A549 (cell line): ENCODE results near the gene MRTFB. TPM values are rescaled to one million over a fixed set of nuclear protein-coding genes. Genes with fewer than 3 reads are reported as not detected.

Source experiments
- ATAC-seq, 2 experiments: fragments of 200-7000 bp in 1 of 2; fragments of >200 bp in 1 of 2; cut with Nextera tagmentation in 1 of 2; cut with Tn5 transposase in 1 of 2; 3 replicates each; pipeline versions ENCODE4 v1.8.0 to v1.9.1; 2018 to 2020; ENCODE audit warnings: mild to moderate bottlenecking in 1 of 2, moderate library complexity in 1 of 2
- CTCF ChIA-PET: fragments of 300-600 bp; sonication (Branson Sonifier 250); formaldehyde crosslinking; extraction: SDS; loops from one replicate; lab custom pipeline; 2021; ENCODE audit warnings: antibody characterized with exemption, inconsistent platforms; lab: Yijun Ruan, JAX
- POLR2A ChIA-PET: fragments of 350-600 bp; formaldehyde crosslinking; extraction: SDS; loops from one replicate; lab custom pipeline; 2021; ENCODE audit warnings: antibody characterized with exemption, inconsistent platforms; lab: Yijun Ruan, JAX
- DNase-seq, 2 experiments: peaks; one replicate each; pipeline versions ENCODE4 v3.0.0 to v3.0.0-alpha.2; 2011 to 2016; ENCODE audit warnings: low read depth in 1 of 2, low spot score in 1 of 2
- FAIRE-seq: peaks from 2 replicates; lab custom pipeline; 2011; peaks lifted over from hg19 to GRCh38; lab: Jason Lieb, UNC
- H3K27ac ChIP-seq, 2 experiments: fragments of >200 bp; sonication (Bioruptor Twin); formaldehyde crosslinking; 3 replicates each; pipeline ENCODE4 v1.5.1; 2016 to 2017
- H3K4me1 ChIP-seq: fragments of >200 bp; sonication (Bioruptor Twin); formaldehyde crosslinking; 3 replicates; pipeline ENCODE4 v1.6.1; 2016
- H3K4me2 ChIP-seq: fragments of >200 bp; sonication (Bioruptor Twin); formaldehyde crosslinking; 3 replicates; pipeline ENCODE4 v1.6.1; 2016
- H3K4me3 ChIP-seq: fragments of >200 bp; sonication (Bioruptor Twin); formaldehyde crosslinking; 3 replicates; pipeline ENCODE4 v1.5.1; 2016
- H3K9me3 ChIP-seq: fragments of >200 bp; sonication (Bioruptor Twin); formaldehyde crosslinking; 3 replicates; pipeline ENCODE4 v1.6.1; 2016
- BHLHE40 ChIP-seq: IDR thresholded peaks from 2 replicates; pipeline ENCODE4 v1.6.1; 2012; ENCODE audit warnings: low read depth, low read length, inconsistent platforms
- CBX2 ChIP-seq: fragments of 200-600 bp; sonication (generic); IDR thresholded peaks from 2 replicates; pipeline ENCODE4 v1.6.1; 2016; ENCODE audit warnings: low read depth, mild to moderate bottlenecking, borderline replicate concordance
- CBX8 ChIP-seq: fragments of 200-600 bp; sonication (generic); IDR thresholded peaks from 2 replicates; pipeline ENCODE4 v1.6.1; 2016
- EHMT2 ChIP-seq: fragments of 200-600 bp; sonication (generic); IDR thresholded peaks from 2 replicates; pipeline ENCODE4 v1.6.1; 2016; ENCODE audit warnings: antibody characterized with exemption, low read depth, mild to moderate bottlenecking, moderate library complexity
- HDAC2 ChIP-seq: fragments of 200-600 bp; sonication (generic); IDR thresholded peaks from 2 replicates; pipeline ENCODE4 v1.6.1; 2016
- HOXB5 ChIP-seq: fragments of 250-450 bp; sonication (Bioruptor Pico); IDR thresholded peaks from 2 replicates; pipeline ENCODE4 v1.5.0; 2020; ENCODE audit warnings: mild to moderate bottlenecking, moderate library complexity
- JUN ChIP-seq, 2 experiments: fragments of >200 bp; sonication (Bioruptor Twin); formaldehyde crosslinking; IDR thresholded peaks; 2 replicates in 1 of 2; 3 replicates in 1 of 2; pipeline ENCODE4 v1.6.1; 2016 to 2017
- JUNB ChIP-seq: fragments of >200 bp; sonication (Bioruptor Twin); formaldehyde crosslinking; IDR thresholded peaks from 2 replicates; pipeline ENCODE4 v1.6.1; 2016
- KDM1A ChIP-seq: fragments of 200-600 bp; sonication (generic); IDR thresholded peaks from 2 replicates; pipeline ENCODE4 v1.6.1; 2016; ENCODE audit warnings: low read depth, mild to moderate bottlenecking
- KDM5A ChIP-seq: fragments of 200-600 bp; sonication (generic); IDR thresholded peaks from 2 replicates; pipeline ENCODE4 v1.6.1; 2016; ENCODE audit warnings: antibody characterized with exemption, mild to moderate bottlenecking
- NPAS2 ChIP-seq: fragments of 250-450 bp; sonication (Bioruptor Pico); IDR thresholded peaks from 2 replicates; pipeline ENCODE4 v1.8.0; 2022; ENCODE audit warnings: mild to moderate bottlenecking, moderate library complexity, borderline replicate concordance
- NR3C1 ChIP-seq: fragments of >200 bp; sonication (Bioruptor Twin); formaldehyde crosslinking; IDR thresholded peaks from 3 replicates; pipeline ENCODE4 v1.6.1; 2017
- PHF8 ChIP-seq: fragments of 200-600 bp; sonication (generic); IDR thresholded peaks from 2 replicates; pipeline ENCODE4 v1.6.1; 2016; ENCODE audit warnings: low read depth, mild to moderate bottlenecking, antibody characterized with exemption, moderate library complexity, borderline replicate concordance
- POLR2AphosphoS2 ChIP-seq: conservative IDR thresholded peaks from 2 replicates; pipeline ENCODE4 v1.6.1; 2012; ENCODE audit warnings: low read length, improper control_type of control experiment, inconsistent platforms
- RNF2 ChIP-seq: fragments of 200-600 bp; sonication (generic); IDR thresholded peaks from 2 replicates; pipeline ENCODE4 v1.6.1; 2016; ENCODE audit warnings: low read depth, mild to moderate bottlenecking, antibody characterized with exemption, moderate library complexity, borderline replicate concordance
- SMC3 ChIP-seq: fragments of >200 bp; sonication (Bioruptor Twin); formaldehyde crosslinking; IDR thresholded peaks from 3 replicates; pipeline ENCODE4 v1.6.1; 2018; ENCODE audit warnings: inconsistent platforms
- SREBF2 ChIP-seq: fragments of 450-650 bp; IDR thresholded peaks from 2 replicates; pipeline ENCODE4 v1.6.1; 2014; ENCODE audit warnings: mild to moderate bottlenecking, moderate library complexity
- TFCP2L1 ChIP-seq: fragments of 250-450 bp; sonication (Bioruptor Pico); IDR thresholded peaks from 2 replicates; pipeline ENCODE4 v1.5.0; 2021; ENCODE audit warnings: mild to moderate bottlenecking
- USF2 ChIP-seq: fragments of 450-650 bp; IDR thresholded peaks from 2 replicates; pipeline ENCODE4 v1.6.1; 2014; ENCODE audit warnings: antibody characterized with exemption
- ZFP36 ChIP-seq: fragments of 450-650 bp; IDR thresholded peaks from 2 replicates; pipeline ENCODE4 v1.6.1; 2014; ENCODE audit warnings: borderline replicate concordance; ENCODE audit not compliant: partially characterized antibody
- ZNF302 ChIP-seq: fragments of 250-450 bp; sonication (Bioruptor Pico); IDR thresholded peaks from 2 replicates; pipeline ENCODE4 v1.9.0; 2021; ENCODE audit warnings: inconsistent platforms, mild to moderate bottlenecking, moderate library complexity
- WGBS: methylation state at CpG from one replicate; pipeline ENCODE4 v1.1.6; 2017; ENCODE audit errors: missing lambda C conversion rate; 5-methylcytosine and 5-hydroxymethylcytosine counted together
- polyA plus RNA-seq, 4 experiments: library from polyadenylated mRNA; depleted of rRNA in 3 of 4; stranded (reverse); fragments of >200 nt; fragmentation: RNase III in 1 of 4; extraction: RNeasy Plus Mini Kit Qiagen cat#74134 plus additional on column Dnase treatment in 1 of 4; gene quantifications; 2 replicates in 3 of 4; 3 replicates in 1 of 4; pipeline ENCODE4 v1.2.3, GENCODE V29; 2011 to 2017
- TF ChIP-seq, protein P1 (sequence below): IDR thresholded peaks from 2 replicates; pipeline ENCODE4 v1.6.1; 2012

MRTFB gene
- polyA plus RNA-seq, 2 of the 4 experiments (the other 2 are of a cell fraction), result 13.7 to 24.2 TPM

- no peak for ATAC-seq
- H3K4me3 ChIP-seq, result no peak overlapping the region
- peaks cover 9% of the 10 kb centered on the region for H3K4me1 ChIP-seq
- no peak overlapping the region for H3K4me2 ChIP-seq
- POLR2A ChIA-PET, result no interaction called here
- H3K9me3 ChIP-seq, result no peaks in the 10 kb centered on the region
- TF ChIP-seq NR3C1 (no peak), PHF8 (no peak), NPAS2 (no peak), CBX8 (no peak), KDM1A (no peak), EHMT2 (no peak), POLR2AphosphoS2 (no peak), JUNB (no peak), TFCP2L1 (CRISPR knock-in tag) (no peak), HOXB5 (no peak), SMC3 (no peak), KDM5A (no peak), ZFP36 (no peak), JUN (IDR thresholded peaks at IDR 0.05) (no peak), CBX2 (no peak)
- TF ChIP-seq, all 56 proteins: peak for 0
- DNase-seq (no peak), FAIRE-seq (no peak)
- H3K27ac ChIP-seq, result no peak overlapping the region
- CTCF ChIA-PET, result interaction anchor here (1.0 kb wide), 1 partner anchor 200 kb away, joined by 3 read pairs; the partner anchor contains the start of gene ERCC4
- 83% methylated on average over 4 of the region's 4 CpGs for WGBS
Measured at GRCh38 chr16:14119799-14120198, 48.7 kb downstream of the MRTFB start.

- Histone ChIP-seq H3K4me2 (no peak overlapping the region), H3K4me1 (peaks cover 12% of the 10 kb centered on the region), H3K9me3 (no peaks in the 10 kb centered on the region)
- FAIRE-seq, result no peak
- TF ChIP-seq USF2, result no peak
- TF ChIP-seq EHMT2, result no peak
- TF ChIP-seq, all 56 proteins: peak for 0
- ChIA-PET POLR2A (no interaction called here), CTCF (interaction anchor here (1.0 kb wide), 1 partner anchor 200 kb away, joined by 3 read pairs; the partner anchor contains the start of gene ERCC4)
- no peak for ATAC-seq
- WGBS, result 86% methylated on average over 4 of the region's 4 CpGs
- DNase-seq, result no peak
- H3K4me3 ChIP-seq, result no peak overlapping the region
- no peak overlapping the region for H3K27ac ChIP-seq
Measured at GRCh38 chr16:14120335-14120734, 49.2 kb downstream of the MRTFB start.

DNA sequence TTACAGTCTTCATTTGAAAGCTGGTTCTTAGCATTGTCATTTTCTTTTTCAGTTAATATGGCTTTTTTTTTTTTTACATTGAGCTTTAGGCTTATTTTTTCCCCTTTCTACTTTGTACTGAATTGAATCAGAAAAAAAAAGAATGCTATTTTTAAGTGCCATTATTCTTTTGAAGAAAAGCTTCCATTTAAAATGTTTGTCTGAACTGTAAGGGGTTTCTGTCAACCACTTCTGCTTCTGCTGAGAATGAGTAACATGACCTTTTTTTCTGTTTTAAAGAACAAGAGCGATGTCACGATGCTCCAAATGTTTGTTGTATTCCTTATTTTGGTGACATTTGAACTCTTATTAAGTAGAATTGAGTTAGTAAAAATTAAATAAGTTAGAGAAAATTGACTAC is 50.0 kb downstream of the MRTFB start:
- FAIRE-seq (no peak), DNase-seq (no peak), ATAC-seq (no peak)
- no peak for TF ChIP-seq ZFP36
- no peak for TF ChIP-seq HDAC2
- no peak for TF ChIP-seq USF2
- no peak for TF ChIP-seq ZNF302 (CRISPR knock-in tag)
- no peak for TF ChIP-seq BHLHE40
- TF ChIP-seq JUN (IDR thresholded peaks at IDR 0.05), result no peak
- no peak for TF ChIP-seq SREBF2
- TF ChIP-seq, protein P1, sequence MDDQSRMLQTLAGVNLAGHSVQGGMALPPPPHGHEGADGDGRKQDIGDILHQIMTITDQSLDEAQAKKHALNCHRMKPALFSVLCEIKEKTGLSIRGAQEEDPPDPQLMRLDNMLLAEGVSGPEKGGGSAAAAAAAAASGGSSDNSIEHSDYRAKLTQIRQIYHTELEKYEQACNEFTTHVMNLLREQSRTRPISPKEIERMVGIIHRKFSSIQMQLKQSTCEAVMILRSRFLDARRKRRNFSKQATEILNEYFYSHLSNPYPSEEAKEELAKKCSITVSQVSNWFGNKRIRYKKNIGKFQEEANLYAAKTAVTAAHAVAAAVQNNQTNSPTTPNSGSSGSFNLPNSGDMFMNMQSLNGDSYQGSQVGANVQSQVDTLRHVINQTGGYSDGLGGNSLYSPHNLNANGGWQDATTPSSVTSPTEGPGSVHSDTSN, result no peak
- no peak for TF ChIP-seq RNF2
- H3K4me1 ChIP-seq, result peaks cover 12% of the 10 kb centered on the region
- ChIA-PET POLR2A (no interaction called here), CTCF (no interaction called here)
- no peak overlapping the region for H3K4me3 ChIP-seq
- no peaks in the 10 kb centered on the region for H3K9me3 ChIP-seq
- no peak overlapping the region for H3K4me2 ChIP-seq
- 90% methylated on average over 2 of the region's 2 CpGs for WGBS
- H3K27ac ChIP-seq, result no peak overlapping the region
